DMS79 (cell line): ENCODE measurements around the gene SPOCK2.
"Not testable (repeated sequence)": the region's sequence is repeated elsewhere in the genome, so short reads cannot be mapped to it uniquely, and the experiment has no call there.

Experiments used
- DNase-seq: peaks from one replicate; lab custom pipeline; 2025; lab: John Stamatoyannopoulos, UW

The SPOCK2 gene

GRCh38 chr10:72056113-72056512 lies 32.2 kb downstream of the SPOCK2 start:
- no peak for DNase-seq

- no peak for DNase-seq
Measured at GRCh38 chr10:72053690-72054089, 34.7 kb downstream of the SPOCK2 start.

GRCh38 chr10:72050873-72051272 lies 37.5 kb downstream of the SPOCK2 start:
- no peak for DNase-seq

GRCh38 chr10:72049969-72050781 lies 38.2 kb downstream of the SPOCK2 start:
- DNase-seq, result no peak

GRCh38 chr10:72049472-72049871 lies 38.9 kb downstream of the SPOCK2 start:
- DNase-seq, result no peak

GRCh38 chr10:72048450-72049124 lies 39.8 kb downstream of the SPOCK2 start:
- DNase-seq, result peak; percentile 63

GRCh38 chr10:72045586-72045985 lies 42.8 kb downstream of the SPOCK2 start:
- no peak for DNase-seq

GRCh38 chr10:72044417-72045041 lies 43.8 kb downstream of the SPOCK2 start:
- no peak for DNase-seq

GRCh38 chr10:72043016-72043834 lies 45.1 kb downstream of the SPOCK2 start:
- no peak for DNase-seq

GRCh38 chr10:72041491-72041890 lies 46.9 kb downstream of the SPOCK2 start:
- DNase-seq, result no peak

GRCh38 chr10:72039377-72039776 lies 49.0 kb downstream of the SPOCK2 start:
- no peak for DNase-seq

- no peak for DNase-seq
Measured at GRCh38 chr10:72038458-72039001, 49.8 kb downstream of the SPOCK2 start.

GRCh38 chr10:72037811-72038210 lies 50.5 kb downstream of the SPOCK2 start:
- no peak for DNase-seq

- no peak for DNase-seq
Measured at GRCh38 chr10:72037266-72037665, 51.1 kb downstream of the SPOCK2 start.

- no peak for DNase-seq
Measured at GRCh38 chr10:72035252-72035887, 53.0 kb downstream of the SPOCK2 start.

GRCh38 chr10:72034761-72035160 lies 53.6 kb downstream of the SPOCK2 start:
- DNase-seq, result no peak

- DNase-seq, result no peak
Measured at GRCh38 chr10:72034040-72034499, 54.3 kb downstream of the SPOCK2 start.

- not testable (repeated sequence) for DNase-seq
Measured at GRCh38 chr10:72032409-72033162, 55.8 kb downstream of the SPOCK2 start.

- no peak for DNase-seq
Measured at GRCh38 chr10:72031706-72032105, 56.6 kb downstream of the SPOCK2 start.

GRCh38 chr10:72030762-72031543 lies 57.4 kb downstream of the SPOCK2 start:
- DNase-seq, result no peak
